HG02885 (cell line): ENCODE results near the gene ABCA2.

Experiments
- ATAC-seq: cut with Tn5 transposase; IDR thresholded peaks from one replicate; pipeline ENCODE4 v1.9.1; 2021; ENCODE audit warnings: mild to moderate bottlenecking; ENCODE audit not compliant: unreplicated experiment, poor library complexity

The ABCA2 gene

DNA sequence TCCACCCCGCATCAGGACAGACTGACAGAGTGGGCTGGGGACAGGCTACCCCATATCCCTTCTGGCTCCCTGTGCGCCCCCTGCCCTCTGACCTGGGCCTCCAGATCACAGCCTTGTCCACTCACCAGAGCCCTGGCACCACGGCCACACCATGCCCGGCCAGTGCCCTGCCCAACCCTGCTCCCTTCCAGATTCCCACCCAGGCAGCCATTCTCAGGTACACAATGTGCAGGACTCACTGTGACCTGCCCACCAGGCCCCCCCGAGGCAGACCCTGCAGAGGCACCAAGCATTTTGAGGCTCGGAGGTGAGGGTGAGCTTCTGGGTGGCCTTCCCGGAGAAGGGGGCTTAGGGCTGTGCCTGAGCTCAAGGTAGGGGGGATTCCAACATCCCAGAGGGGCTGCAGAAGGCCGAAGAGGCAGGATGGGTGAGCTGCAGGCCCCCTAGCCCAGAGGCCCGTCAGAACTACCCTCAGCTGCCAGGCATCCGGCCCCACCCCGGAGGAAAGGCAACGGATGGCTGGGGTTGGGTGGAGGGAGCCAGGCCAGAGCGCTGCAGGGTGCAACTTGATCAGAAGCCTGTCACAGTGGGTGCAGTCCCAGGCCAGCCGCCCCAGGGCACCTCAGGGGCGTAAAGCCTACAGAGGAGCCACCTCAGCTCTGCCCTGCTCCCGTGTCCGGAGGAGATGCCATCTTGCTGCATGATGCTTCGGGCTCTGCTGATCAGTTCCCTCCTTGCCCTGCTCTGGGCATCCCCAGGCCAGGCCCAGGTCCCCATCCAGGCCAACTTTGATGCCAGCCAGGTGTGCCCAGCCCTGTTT lies 45.6 kb downstream of the ABCA2 start, which contains the start of gene LCNL1:
LCNL1 (plus strand) TSS at position 762 of the 820 bp plus-strand sequence. CDS start 594 bp downstream, outside the sequence.
- ATAC-seq: no peak

- no peak for ATAC-seq
These were observed 46.3 kb downstream of the ABCA2 start for GRCh38 chr9:136981588-136982231.

GRCh38 chr9:136980669-136981478 lies 47.2 kb downstream of the ABCA2 start:
- ATAC-seq: no peak

DNA sequence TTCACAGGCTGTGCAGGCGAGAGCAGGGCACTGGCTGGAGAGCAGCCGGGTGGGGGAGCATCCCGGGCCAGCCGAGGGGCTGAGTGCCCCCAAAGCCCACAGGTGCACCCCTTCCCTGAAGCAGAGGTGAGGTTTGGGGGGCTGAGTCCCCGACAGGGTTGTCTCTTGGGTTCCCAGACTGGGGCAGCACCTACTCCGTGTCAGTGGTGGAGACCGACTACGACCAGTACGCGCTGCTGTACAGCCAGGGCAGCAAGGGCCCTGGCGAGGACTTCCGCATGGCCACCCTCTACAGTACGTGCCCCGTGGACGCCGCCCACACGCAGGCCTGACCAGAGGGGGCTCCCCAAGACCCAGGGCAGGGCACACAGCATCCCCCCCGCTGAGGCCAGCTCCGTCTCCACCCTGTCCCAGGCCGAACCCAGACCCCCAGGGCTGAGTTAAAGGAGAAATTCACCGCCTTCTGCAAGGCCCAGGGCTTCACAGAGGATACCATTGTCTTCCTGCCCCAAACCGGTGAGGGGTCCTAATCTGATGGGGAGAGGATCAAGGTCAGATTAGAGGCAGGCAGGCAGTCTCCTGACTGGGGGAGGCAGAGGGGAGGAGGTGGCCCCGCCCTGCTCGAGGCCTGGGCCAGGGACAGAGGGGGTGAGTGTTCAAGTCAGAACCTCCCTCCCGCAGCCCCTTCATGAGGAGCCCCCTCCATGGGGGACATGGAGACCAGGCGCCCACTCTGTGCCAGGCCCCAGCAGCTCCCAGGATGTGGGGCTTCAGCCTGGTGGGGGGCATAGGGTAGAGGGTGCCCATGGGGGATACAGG lies 48.1 kb downstream of the ABCA2 start:
- no peak for ATAC-seq

- no peak for ATAC-seq
These were observed 49.0 kb downstream of the ABCA2 start for GRCh38 chr9:136978865-136979544.

- no peak for ATAC-seq
These were observed 49.8 kb downstream of the ABCA2 start for GRCh38 chr9:136978073-136978864.

GRCh38 chr9:136977649-136978072 lies 50.4 kb downstream of the ABCA2 start:
- ATAC-seq: no peak

DNA sequence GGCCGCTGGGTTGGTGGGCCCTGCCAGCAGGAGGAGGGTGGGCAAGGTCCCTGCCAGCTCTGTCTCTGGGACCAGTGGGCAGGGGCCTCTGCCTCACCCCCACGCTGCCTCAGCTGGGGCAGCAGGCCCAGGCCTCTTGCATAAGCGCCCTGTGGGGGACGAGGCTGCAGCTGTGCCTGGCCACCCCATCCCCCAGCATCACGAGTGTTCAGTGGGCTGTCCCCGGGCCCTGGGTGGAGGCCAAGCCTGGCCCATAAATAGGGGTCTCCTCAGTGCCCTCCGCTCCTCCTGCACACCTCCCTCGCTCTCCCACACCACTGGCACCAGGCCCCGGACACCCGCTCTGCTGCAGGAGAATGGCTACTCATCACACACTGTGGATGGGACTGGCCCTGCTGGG lies 50.8 kb downstream of the ABCA2 start, which contains the start of gene PTGDS:
PTGDS (plus strand) TSS at position 282 of the 400 bp plus-strand sequence; CDS start at position 357, 75 bp downstream.
- ATAC-seq: no peak

- no peak for ATAC-seq
These were observed 52.4 kb downstream of the ABCA2 start for GRCh38 chr9:136975644-136976043.

- no peak for ATAC-seq
These were observed 53.1 kb downstream of the ABCA2 start for GRCh38 chr9:136974817-136975535.

- no peak for ATAC-seq
These were observed 54.1 kb downstream of the ABCA2 start for GRCh38 chr9:136973618-136974617.

GRCh38 chr9:136972743-136973142 lies 55.3 kb downstream of the ABCA2 start:
- ATAC-seq: no peak

DNA sequence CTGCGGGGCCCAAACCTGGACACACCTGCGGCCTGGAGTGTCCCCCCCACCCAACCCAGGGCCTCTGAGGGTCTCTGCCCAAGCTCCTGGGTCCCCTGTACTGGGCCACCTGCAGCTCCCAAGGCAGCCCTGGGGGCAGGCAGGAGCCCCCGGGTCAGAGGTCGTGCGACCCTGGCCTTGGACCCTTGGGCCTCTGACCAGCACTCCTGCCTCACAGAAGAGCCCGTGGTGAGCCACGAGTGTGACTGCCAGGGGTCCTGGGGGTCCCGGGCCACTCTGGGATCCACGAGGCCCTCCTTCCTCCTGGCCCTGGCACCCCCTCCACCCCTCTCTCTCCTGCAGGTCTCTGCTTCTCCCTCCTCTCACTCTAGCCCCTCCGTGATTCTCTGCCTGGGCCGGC lies 55.7 kb downstream of the ABCA2 start:
- ATAC-seq: no peak

DNA sequence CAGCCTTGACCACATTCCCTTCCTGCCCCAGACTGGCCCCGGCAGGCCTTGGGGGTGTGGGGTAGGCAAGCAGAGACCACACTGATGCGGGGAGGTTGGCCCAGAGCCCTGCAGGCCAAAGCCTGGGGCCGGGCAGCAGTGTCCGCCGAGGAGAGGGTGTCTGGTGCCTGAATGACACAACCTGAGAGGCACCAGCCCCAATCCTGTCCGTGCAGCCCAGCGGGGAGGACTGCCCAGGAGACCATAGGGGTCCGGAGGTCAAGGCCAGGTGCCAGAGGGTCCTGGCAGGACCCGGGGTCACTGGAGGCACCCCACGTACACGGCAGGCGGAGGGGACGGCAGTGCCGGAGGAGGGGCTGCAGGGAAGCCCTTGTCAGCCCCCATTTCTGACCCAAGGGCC lies 56.3 kb downstream of the ABCA2 start:
- ATAC-seq: no peak

DNA sequence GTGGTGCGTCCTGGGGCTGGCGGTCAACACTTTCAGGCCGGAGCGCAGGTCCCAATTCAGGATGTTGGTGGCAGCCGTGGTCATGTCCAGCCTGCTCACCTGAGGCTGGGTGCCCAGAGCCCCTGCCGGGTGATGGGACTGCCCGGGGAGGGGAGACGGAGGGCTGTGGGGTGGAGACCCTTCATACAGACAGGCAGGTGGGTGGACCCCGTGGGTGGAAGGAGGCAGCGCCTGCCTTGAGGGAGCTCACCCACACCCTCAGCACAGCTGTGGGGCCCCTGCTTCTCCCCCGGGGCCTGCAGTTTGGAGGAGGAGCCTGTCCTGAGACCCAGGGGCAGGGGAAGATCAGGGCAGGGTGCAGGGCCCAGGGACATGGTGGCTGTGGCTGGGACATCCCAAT lies 57.7 kb downstream of the ABCA2 start:
- ATAC-seq: no peak

GRCh38 chr9:136969774-136970173 lies 58.3 kb downstream of the ABCA2 start:
- no peak for ATAC-seq

DNA sequence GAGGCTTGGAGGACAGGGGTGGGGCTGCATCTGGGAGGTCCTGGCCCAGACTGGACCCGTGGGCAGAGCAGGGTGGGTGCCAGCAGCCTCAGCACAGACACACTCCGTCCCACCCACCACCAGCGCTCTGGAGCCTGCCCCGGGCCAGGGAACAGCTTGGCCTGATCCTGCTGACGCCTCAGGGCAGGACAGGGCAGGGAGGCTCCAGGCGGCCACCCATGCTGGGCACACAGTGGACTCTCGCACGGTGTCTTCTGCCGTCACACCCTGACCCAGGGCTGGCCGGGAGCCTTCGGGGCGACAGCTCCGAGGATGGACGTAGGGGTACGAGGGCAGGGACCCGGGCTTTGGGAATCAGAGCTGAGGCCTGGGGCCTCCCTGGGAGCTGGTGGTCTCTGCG lies 58.9 kb downstream of the ABCA2 start:
- ATAC-seq: no peak
